ENCODE results near the gene GPC1.

The GPC1 gene

GRCh38 chr2:240458044-240458899 lies 22.8 kb downstream of the GPC1 start:
- DNase-seq, result no peak

GRCh38 chr2:240458900-240459391 lies 23.5 kb downstream of the GPC1 start:
- DNase-seq, result no peak

- no peak for DNase-seq
These were observed 24.2 kb downstream of the GPC1 start for GRCh38 chr2:240459401-240460252.

- no peak for DNase-seq
These were observed 24.8 kb downstream of the GPC1 start for GRCh38 chr2:240460253-240460711.

GRCh38 chr2:240460781-240461431 lies 25.4 kb downstream of the GPC1 start:
- DNase-seq, result peak in 1 of 2 donors; percentile 1

GRCh38 chr2:240461471-240462072 lies 26.1 kb downstream of the GPC1 start:
- DNase-seq, result peak in 1 of 2 donors; percentile 1

- DNase-seq, result peak in 1 of 2 donors; percentile 1
These were observed 26.7 kb downstream of the GPC1 start for GRCh38 chr2:240462073-240462706.

- DNase-seq, result peak in 1 of 2 donors; percentile 0
These were observed 27.3 kb downstream of the GPC1 start for GRCh38 chr2:240462707-240463273.

GRCh38 chr2:240463274-240463865 lies 27.9 kb downstream of the GPC1 start:
- peak; percentile 0 to 13 for DNase-seq

- peak in 1 of 2 donors; percentile 11 for DNase-seq
These were observed 28.5 kb downstream of the GPC1 start for GRCh38 chr2:240463866-240464481.

GRCh38 chr2:240464514-240465241 lies 29.2 kb downstream of the GPC1 start:
- peak; percentile 0 to 6 for DNase-seq

GRCh38 chr2:240465268-240465764 lies 29.9 kb downstream of the GPC1 start:
- DNase-seq, result peak; percentile 0 to 12

GRCh38 chr2:240465765-240466578 lies 30.5 kb downstream of the GPC1 start:
- no peak for DNase-seq

- DNase-seq, result peak in 1 of 2 donors; percentile 12
These were observed 31.2 kb downstream of the GPC1 start for GRCh38 chr2:240466579-240467148.

- DNase-seq, result no peak
These were observed 31.7 kb downstream of the GPC1 start for GRCh38 chr2:240467149-240467642.

- DNase-seq, result peak in 1 of 2 donors; percentile 14
These were observed 32.3 kb downstream of the GPC1 start for GRCh38 chr2:240467659-240468302.

Data from stimulated activated CD4-positive, alpha-beta T cell treated with anti-CD3 and anti-CD28 coated beads, Interleukin-2, amount 100 ng/mL, for 24 hours (primary cell).